ENCODE measurements around the gene PLA2G7. TPM values are rescaled to one million over a fixed set of nuclear protein-coding genes. Genes with fewer than 3 reads are reported as not detected.
"Not testable (repeated sequence)": the region's sequence is repeated elsewhere in the genome, so short reads cannot be mapped to it uniquely, and the experiment has no call there.

The PLA2G7 gene
- total and polyA plus RNA-seq, 8 donors, result 0.88 to 32.1 (median 1.2) TPM

GRCh38 chr6:46749731-46750130 is 14.6 kb upstream of the PLA2G7 start:
- Histone ChIP-seq H3K27me3 (peaks cover 0 to 7% of the 10 kb centered on the region in 2 donors), H3K4me1 (no peaks in the 10 kb centered on the region), H3K4me3 (no peak overlapping the region), H3K9me3 (no peaks in the 10 kb centered on the region), H3K36me3 (no peaks in the 10 kb centered on the region), H3K27ac (no peak overlapping the region)
- no peak for DNase-seq
- no peak for TF ChIP-seq CTCF (IDR thresholded peaks at IDR 0.05)
- ATAC-seq, result no peak
- intact Hi-C loops (cut with DNase I), result no loop called here

- no peaks in the 10 kb centered on the region for H3K9me3 ChIP-seq
- no peak for DNase-seq
- intact Hi-C loops (cut with DNase I), result no loop called here
- ATAC-seq, result no peak
- H3K27me3 ChIP-seq, result peaks cover 0 to 7% of the 10 kb centered on the region in 2 donors
- no peaks in the 10 kb centered on the region for H3K4me1 ChIP-seq
- H3K4me3 ChIP-seq, result no peak overlapping the region
- no peak for TF ChIP-seq CTCF (IDR thresholded peaks at IDR 0.05)
- no peak overlapping the region for H3K27ac ChIP-seq
- H3K36me3 ChIP-seq, result no peaks in the 10 kb centered on the region
Measured at GRCh38 chr6:46748940-46749503, 13.8 kb upstream of the PLA2G7 start.

- Histone ChIP-seq H3K4me1 (no peaks in the 10 kb centered on the region), H3K27ac (no peak within 1 kb of the TSS), H3K27me3 (peaks cover 0 to 7% of the 10 kb centered on the region in 2 donors), H3K4me3 (no peak within 1 kb of the TSS), H3K36me3 (no peaks in the 10 kb centered on the region), H3K9me3 (no peaks in the 10 kb centered on the region)
- ATAC-seq, result no peak
- intact Hi-C loops (cut with DNase I), result no loop called here
- TF ChIP-seq CTCF (IDR thresholded peaks at IDR 0.05), result no peak
- no peak for DNase-seq
Measured at GRCh38 chr6:46746696-46747095, 11.5 kb upstream of the PLA2G7 start, which contains the start of gene ANKRD66. Gene ANKRD66, plus strand, starts transcription at chr6:46746933. Its CDS starts 5,016 bp downstream, at chr6:46751949.

GRCh38 chr6:46745973-46746372 is 10.8 kb upstream of the PLA2G7 start:
- H3K27ac ChIP-seq, result no peak overlapping the region
- intact Hi-C loops (cut with DNase I), result no loop called here
- no peak for ATAC-seq
- peaks cover 0 to 7% of the 10 kb centered on the region in 2 donors for H3K27me3 ChIP-seq
- TF ChIP-seq CTCF (IDR thresholded peaks at IDR 0.05), result no peak
- DNase-seq, result no peak
- no peaks in the 10 kb centered on the region for H3K9me3 ChIP-seq
- H3K36me3 ChIP-seq, result no peaks in the 10 kb centered on the region
- no peaks in the 10 kb centered on the region for H3K4me1 ChIP-seq
- H3K4me3 ChIP-seq, result no peak overlapping the region

GRCh38 chr6:46744159-46744725 is 9.1 kb upstream of the PLA2G7 start:
- H3K27me3 ChIP-seq; H3K9me3 ChIP-seq; ATAC-seq; H3K36me3 ChIP-seq; H3K4me1 ChIP-seq; DNase-seq; H3K27ac ChIP-seq; intact Hi-C loops (cut with DNase I); H3K4me3 ChIP-seq: not testable (repeated sequence)

All from left lung (tissue), 10 donors.